IPS DF 6.9 (cell line): Measurements from ENCODE around the gene PLIN5.

ENCODE experiments used
- DNase-seq: peaks from one replicate; pipeline ENCODE4 v3.0.0-alpha.2; 2013; ENCODE audit warnings: low read depth, low spot score
- H3K27ac ChIP-seq: one replicate; pipeline ENCODE4 v1.5.1; 2013; ENCODE audit warnings: low read length, control low read depth
- H3K27me3 ChIP-seq: 2 replicates; pipeline ENCODE4 v1.6.1; 2013; ENCODE audit warnings: mild to moderate bottlenecking, low read length; ENCODE audit not compliant: control insufficient read depth, insufficient read depth
- H3K36me3 ChIP-seq: 2 replicates; pipeline ENCODE4 v1.6.1; 2013; ENCODE audit warnings: low read length; ENCODE audit not compliant: control insufficient read depth, insufficient read depth
- H3K4me1 ChIP-seq: 2 replicates; pipeline ENCODE4 v1.6.1; 2013; ENCODE audit warnings: low read length; ENCODE audit not compliant: control insufficient read depth, insufficient read depth
- H3K4me3 ChIP-seq: 2 replicates; pipeline ENCODE4 v1.5.1; 2013; ENCODE audit warnings: mild to moderate bottlenecking, low read length
- H3K9me3 ChIP-seq: 2 replicates; pipeline ENCODE4 v1.6.1; 2013; ENCODE audit warnings: low read length, inconsistent platforms; ENCODE audit not compliant: control insufficient read depth, insufficient read depth
- WGBS: extraction: QIAGEN DNeasy Blood & Tissue Kit; methylation state at CpG from one replicate; pipeline ENCODE4 v1.1.7; 2013; ENCODE audit warnings: mixed read lengths, missing lambda C conversion rate; ENCODE audit not compliant: insufficient read length, insufficient coverage; 5-methylcytosine and 5-hydroxymethylcytosine counted together

The PLIN5 gene

DNA sequence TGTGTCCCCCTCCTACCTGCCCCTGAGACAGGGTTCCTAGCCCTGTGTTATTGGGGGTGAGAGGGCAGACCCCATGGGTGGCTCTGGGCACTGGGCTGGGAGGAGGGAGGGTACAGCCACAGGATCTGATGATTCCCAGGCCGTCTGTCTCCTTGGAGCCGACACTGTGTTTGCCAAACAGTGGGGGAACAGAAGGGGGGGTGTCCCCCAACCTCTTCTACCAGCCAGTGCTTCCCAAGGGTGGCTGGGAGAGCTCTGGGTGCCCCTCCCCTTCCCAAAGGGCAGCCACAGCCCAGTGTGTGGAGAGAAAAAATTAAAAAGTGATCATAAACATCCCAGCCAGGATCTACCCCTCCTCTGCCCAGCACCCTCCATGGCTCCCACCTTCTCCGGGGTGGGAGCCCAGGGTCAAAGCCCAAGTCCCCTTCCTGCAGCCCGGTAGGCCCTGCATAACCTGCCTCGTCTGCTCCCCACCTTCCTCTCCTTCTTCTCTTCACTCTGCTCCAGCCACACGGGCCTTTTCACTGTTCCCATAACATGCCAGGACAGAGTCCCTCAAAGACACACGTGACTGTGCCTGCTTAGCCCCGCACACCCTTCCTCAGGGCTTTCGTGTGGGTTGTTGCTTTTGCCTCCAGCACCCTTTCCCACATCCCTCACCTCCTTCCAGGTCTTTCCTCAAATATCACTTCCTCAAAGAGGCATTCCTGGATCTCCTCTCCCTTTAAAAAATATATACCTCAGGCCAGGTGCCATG is 15.3 kb downstream of the PLIN5 start:
- Histone ChIP-seq H3K9me3 (no peaks in the 10 kb centered on the region), H3K36me3 (peaks cover 2% of the 10 kb centered on the region; the same call in 1 of the 2 replicates), H3K27me3 (no peaks in the 10 kb centered on the region), H3K4me1 (peaks cover 1% of the 10 kb centered on the region; the same call in 1 of the 2 replicates), H3K4me3 (no peak overlapping the region), H3K27ac (no peak overlapping the region)
- DNase-seq: no peak
- no CpG with 5 or more reads among the region's 9 CpGs for WGBS

DNA sequence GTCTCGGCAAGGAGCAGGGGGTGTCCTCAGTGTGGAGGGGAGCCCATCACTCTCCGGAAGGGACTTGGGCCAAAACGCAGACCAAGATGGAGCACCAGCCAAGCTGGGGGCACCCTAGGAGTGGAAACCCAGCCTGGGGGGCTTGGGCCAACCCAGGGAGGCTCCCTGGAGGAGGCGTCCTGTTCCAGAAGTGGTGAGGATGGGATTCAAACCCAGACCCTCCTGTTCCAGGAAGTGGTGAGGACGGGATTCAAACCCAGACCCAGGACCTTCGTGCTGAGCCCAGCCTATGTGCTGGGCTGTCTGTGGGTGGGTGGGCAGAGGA is 15.9 kb downstream of the PLIN5 start:
- no peak overlapping the region for H3K27ac ChIP-seq
- peaks cover 1% of the 10 kb centered on the region; the same call in 1 of the 2 replicates for H3K4me1 ChIP-seq
- WGBS: no CpG with 5 or more reads among the region's 6 CpGs

DNA sequence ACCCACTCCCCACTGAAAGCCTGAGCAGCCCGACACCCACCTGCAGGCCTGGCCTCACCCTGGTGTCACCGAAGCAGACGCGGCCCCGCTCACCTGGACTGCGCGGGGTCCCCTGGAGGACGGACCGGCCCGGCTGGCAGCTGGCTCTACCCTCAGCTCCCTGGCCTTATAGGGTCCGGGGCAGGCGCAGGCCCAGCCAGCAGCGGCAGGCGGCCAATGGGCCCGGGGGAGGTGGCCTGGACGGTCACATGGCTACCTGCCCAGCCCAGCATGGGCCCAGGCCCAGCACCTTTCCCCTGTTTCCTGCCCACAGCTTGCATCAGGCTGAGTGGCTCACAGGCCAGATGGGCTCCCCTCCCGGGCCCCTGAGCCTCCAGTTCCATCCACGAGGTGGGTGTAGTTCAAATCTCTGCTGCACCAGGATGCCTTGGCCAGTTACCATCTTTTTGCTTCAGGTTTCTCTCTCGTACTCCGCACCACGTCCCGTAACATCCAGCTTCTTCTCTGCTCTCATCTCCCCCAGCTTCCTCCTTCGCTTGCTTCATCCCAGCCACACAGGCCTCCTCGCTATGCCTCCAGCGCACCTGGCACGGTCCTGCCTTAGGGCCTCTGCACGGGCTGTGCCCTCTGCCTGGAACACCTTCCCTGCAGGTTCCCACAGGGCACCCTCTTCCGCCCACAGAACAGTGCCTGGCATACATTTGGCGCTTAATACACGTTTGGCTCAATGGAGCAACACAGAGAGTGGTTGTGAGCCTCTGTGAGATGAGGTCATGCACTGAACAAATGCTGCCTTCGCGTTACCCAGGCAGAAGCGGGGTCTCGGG is 16.5 kb downstream of the PLIN5 start, which contains the start of gene PLIN4:
Gene PLIN4, minus strand, starts transcription at position 142 of the 827 bp plus-strand sequence. CDS start 214 bp downstream, outside the sequence.
- no peak for DNase-seq
- no peaks in the 10 kb centered on the region for H3K9me3 ChIP-seq
- H3K27me3 ChIP-seq: no peaks in the 10 kb centered on the region
- no peaks in the 10 kb centered on the region for H3K36me3 ChIP-seq
- H3K27ac ChIP-seq: no peak within 1 kb of the TSS
- peaks cover 1% of the 10 kb centered on the region; the same call in 1 of the 2 replicates for H3K4me1 ChIP-seq
- WGBS: no CpG with 5 or more reads among the region's 34 CpGs
- H3K4me3 ChIP-seq: no peak within 1 kb of the TSS

More for the DNA sequence above, 15.9 kb downstream of the PLIN5 start:
- DNase-seq: no peak
- peaks cover 2% of the 10 kb centered on the region; the same call in 1 of the 2 replicates for H3K36me3 ChIP-seq
- no peaks in the 10 kb centered on the region for H3K27me3 ChIP-seq
- no peak overlapping the region for H3K4me3 ChIP-seq
- H3K9me3 ChIP-seq: no peaks in the 10 kb centered on the region

DNA sequence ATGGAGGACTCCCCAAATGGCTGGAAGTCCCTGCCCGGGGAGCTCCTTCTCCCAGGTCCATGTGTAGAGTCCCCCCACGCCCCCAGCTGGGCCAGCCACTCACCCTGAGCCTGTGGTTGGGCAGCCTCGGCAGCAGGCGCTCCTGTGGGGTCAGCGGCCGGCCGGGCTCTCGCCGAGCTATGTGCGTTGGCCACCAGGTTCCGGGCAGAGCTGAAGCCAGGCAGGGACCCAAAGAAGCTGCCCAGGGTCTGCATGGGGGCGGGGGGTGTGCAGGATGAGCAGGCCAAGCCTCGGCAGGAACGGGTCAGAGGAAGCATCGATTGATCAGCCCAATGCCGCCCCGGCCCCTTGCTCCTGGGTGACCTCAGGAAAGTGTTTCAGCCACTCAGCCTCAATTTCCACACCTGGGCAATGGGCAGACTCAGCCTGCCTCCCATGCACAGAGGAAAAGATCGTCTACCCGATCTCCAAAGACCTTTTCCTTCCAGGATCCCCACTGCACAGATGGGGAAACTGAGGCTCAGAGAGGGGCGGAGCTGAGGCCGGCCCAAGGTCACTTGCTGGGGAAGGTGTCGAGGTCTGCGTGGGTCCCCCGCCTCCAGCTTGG is 17.5 kb downstream of the PLIN5 start:
- H3K36me3 ChIP-seq: no peaks in the 10 kb centered on the region
- WGBS: no CpG with 5 or more reads among the region's 24 CpGs
- H3K4me1 ChIP-seq: peaks cover 1% of the 10 kb centered on the region; the same call in 1 of the 2 replicates
- no peak for DNase-seq
- no peaks in the 10 kb centered on the region; the same call in 1 of the 2 replicates for H3K27me3 ChIP-seq
- H3K9me3 ChIP-seq: no peaks in the 10 kb centered on the region
- H3K4me3 ChIP-seq: no peak overlapping the region
- H3K27ac ChIP-seq: no peak overlapping the region

DNA sequence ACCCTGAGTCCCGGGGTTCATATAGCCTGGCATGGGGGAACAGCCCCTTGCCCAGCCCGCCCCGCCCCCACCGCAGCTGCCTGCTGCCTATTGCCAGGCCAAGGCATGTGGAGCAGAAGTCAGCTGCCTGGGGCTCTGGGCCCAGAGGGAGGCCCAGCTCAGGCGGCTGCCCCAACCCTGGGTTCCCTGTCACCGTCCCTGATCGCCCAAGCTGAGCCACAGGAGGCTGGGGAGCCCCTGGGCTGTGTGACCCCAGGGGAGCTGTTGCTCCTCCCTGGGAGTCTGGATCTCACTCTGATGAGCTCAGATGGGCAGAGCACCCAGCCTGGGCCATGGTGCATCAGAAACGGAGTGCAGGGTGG is 18.1 kb downstream of the PLIN5 start:
- no peak overlapping the region for H3K27ac ChIP-seq
- DNase-seq: no peak
- H3K27me3 ChIP-seq: peaks cover 5% of the 10 kb centered on the region; the same call in 1 of the 2 replicates
- peaks cover 1% of the 10 kb centered on the region; the same call in 1 of the 2 replicates for H3K4me1 ChIP-seq
- WGBS: no CpG with 5 or more reads among the region's 8 CpGs
- H3K9me3 ChIP-seq: no peaks in the 10 kb centered on the region
- H3K36me3 ChIP-seq: no peaks in the 10 kb centered on the region
- H3K4me3 ChIP-seq: no peak overlapping the region

DNA sequence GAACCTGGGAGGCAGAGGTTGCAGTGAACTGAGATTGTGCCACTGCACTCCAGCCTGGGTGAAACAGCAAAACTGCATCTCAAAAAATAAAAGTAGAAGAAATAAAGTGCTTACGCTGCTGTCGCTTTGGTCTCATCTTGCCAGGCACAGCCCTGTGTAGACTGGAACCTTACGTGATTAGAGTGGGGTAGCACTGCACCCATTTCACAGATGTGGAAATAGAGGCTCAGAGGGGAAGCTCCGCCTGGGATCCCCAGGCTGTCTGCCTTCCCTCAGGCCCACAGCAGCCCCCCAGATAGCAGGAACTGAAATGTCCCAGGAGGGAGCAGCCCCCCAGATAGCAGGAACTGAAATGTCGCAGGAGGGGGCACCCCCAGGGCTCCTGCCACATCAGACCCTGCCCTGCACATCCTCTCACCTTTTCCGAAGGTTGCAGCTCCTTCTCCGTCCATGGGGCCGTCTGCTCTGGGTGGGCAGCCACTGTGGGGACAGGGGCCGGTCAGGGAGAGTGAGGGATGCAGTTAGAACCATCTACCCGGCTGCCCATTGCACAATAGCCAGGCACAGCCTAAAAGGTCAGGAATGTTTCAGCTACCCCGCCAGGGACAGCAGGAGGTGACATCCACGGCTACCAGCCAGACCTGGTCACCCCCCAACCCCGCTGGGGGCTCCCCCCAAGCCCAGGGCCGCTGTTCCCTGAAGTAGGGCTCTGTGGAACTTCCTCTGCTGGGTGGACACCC is 18.7 kb downstream of the PLIN5 start:
- H3K4me1 ChIP-seq: peaks cover 1% of the 10 kb centered on the region; the same call in 1 of the 2 replicates
- no peak for DNase-seq
- H3K9me3 ChIP-seq: no peaks in the 10 kb centered on the region
- H3K27ac ChIP-seq: no peak overlapping the region
- peaks cover 6% of the 10 kb centered on the region; the same call in 1 of the 2 replicates for H3K27me3 ChIP-seq
- no peaks in the 10 kb centered on the region for H3K36me3 ChIP-seq
- WGBS: no CpG with 5 or more reads among the region's 14 CpGs
- H3K4me3 ChIP-seq: no peak overlapping the region

DNA sequence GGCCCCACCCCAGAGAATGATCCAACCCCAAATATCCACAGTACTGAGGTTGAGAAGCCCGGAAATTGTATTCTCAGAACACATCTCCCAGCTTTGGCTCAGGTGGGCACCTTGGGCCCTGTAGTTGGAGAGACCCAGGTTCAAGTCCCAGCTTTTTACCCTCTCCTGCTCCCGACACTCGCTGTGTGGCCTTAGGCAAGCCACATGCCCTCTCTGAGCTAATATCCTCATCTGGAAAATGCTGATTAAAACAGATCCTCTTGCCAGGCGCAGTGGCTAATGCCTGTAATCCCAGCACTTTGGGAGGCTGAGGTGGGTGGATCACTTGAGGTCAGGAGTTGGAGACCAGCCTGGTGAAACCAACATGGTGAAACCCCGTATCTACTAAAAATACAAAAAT is 19.3 kb downstream of the PLIN5 start:
- H3K4me1 ChIP-seq: peaks cover 1% of the 10 kb centered on the region; the same call in 1 of the 2 replicates
- H3K36me3 ChIP-seq: no peaks in the 10 kb centered on the region
- no peaks in the 10 kb centered on the region for H3K9me3 ChIP-seq
- DNase-seq: no peak
- no peak overlapping the region for H3K4me3 ChIP-seq
- WGBS: no CpG with 5 or more reads among the region's 5 CpGs
- H3K27me3 ChIP-seq: peaks cover 9% of the 10 kb centered on the region; the same call in 1 of the 2 replicates
- no peak overlapping the region for H3K27ac ChIP-seq

DNA sequence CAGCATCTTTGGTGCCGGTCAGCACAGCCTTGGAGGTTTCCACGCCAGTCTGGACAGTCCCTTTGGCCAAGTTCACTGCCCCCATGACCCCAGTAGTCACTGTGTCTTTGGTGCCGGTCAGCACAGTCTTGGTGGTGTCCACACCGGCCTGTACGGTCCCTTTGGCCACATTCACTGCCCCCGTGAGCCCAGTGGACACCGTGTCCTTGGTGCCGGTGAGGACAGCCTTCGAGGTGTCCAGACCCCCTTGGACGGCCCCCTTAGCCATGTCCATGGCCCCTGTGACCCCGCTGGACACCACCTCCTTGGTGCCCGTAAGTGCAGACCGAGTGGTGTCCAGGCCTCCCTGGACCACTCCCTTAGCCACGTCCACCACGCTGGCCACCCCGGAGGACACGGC is 21.8 kb downstream of the PLIN5 start:
- H3K36me3 ChIP-seq: no peaks in the 10 kb centered on the region
- H3K4me1 ChIP-seq: peaks cover 1% of the 10 kb centered on the region; the same call in 1 of the 2 replicates
- H3K27ac ChIP-seq: no peak overlapping the region
- peaks cover 9% of the 10 kb centered on the region; the same call in 1 of the 2 replicates for H3K27me3 ChIP-seq
- H3K4me3 ChIP-seq: no peak overlapping the region
- no peaks in the 10 kb centered on the region for H3K9me3 ChIP-seq
- DNase-seq: no peak
- whole genome bisulfite sequencing: no CpG with 5 or more reads among the region's 17 CpGs

DNA sequence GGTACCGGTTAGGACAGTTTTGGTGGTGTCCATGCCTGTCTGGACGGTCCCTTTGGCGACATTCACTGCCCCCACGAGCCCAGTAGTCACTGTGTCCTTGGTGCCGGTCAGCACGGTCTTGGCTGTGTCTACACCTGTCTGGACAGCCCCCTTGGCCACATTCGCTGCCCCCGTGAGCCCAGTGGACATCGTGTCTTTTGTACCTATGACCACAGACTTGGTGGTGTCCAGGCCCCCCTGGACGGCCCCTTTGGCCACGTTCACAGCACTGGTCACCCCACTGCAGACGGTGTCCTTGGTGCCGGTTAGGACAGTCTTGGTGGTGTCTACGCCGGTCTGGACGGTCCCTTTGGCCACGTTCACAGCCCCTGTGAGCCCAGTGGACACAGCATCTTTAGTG is 23.0 kb downstream of the PLIN5 start:
- peaks cover 1% of the 10 kb centered on the region; the same call in 1 of the 2 replicates for H3K4me1 ChIP-seq
- H3K27ac ChIP-seq: no peak overlapping the region
- no peak overlapping the region for H3K4me3 ChIP-seq
- H3K36me3 ChIP-seq: no peaks in the 10 kb centered on the region
- no peaks in the 10 kb centered on the region for H3K9me3 ChIP-seq
- DNase-seq: no peak
- WGBS: no CpG with 5 or more reads among the region's 17 CpGs
- H3K27me3 ChIP-seq: peaks cover 9% of the 10 kb centered on the region; the same call in 1 of the 2 replicates
